NCI-H526 treated with DMSO at 0.1 percent for 48 hours (cell line): ENCODE results near the gene TM9SF2.
A peak's percentile ranks its signal among the peaks of the same experiment; 100 is the strongest.
"Not testable (repeated sequence)": the region's sequence is repeated elsewhere in the genome, so short reads cannot be mapped to it uniquely, and the experiment has no call there.

ENCODE experiments used
- DNase-seq: peaks from one replicate; lab custom pipeline; 2025; lab: John Stamatoyannopoulos, UW

The TM9SF2 gene

GRCh38 chr13:99501184-99501847 is at the start of gene TM9SF2:
TM9SF2 (plus strand) TSS chr13:99501472; CDS start chr13:99501607, 135 bp downstream.
- peak; percentile 99 for DNase-seq

DNA sequence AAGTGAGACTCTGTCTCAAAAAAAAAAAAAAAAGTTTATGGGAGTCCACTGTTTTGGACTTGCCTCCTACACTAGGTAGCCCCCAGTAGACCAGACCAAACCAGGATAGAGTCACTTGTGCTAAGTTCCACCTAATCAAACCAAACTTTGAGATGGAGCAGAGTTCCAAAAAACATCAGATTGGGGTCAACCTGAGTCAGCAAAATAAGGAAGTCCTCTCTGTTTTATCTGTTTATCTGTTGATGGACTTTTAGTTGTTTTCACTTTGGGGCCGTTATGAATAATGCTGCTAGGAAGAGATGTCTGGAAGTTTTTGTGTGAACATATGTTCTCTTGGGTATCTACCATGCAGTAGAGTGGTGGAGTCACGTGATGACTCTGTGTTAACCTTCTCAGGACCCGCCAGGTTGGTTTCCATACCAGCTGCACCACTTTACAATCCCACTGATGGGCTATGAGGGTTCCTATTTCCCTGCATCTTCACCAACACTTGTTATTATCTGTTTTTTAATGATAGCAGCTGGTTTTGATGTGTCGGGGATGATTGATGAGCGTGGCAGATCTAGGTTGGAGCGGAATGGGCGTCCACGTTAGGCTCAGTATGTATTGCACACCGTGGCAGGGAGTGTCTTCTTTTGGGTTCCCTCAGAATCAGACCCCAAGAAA is 46.6 kb upstream of the TM9SF2 start:
- no peak for DNase-seq

DNA sequence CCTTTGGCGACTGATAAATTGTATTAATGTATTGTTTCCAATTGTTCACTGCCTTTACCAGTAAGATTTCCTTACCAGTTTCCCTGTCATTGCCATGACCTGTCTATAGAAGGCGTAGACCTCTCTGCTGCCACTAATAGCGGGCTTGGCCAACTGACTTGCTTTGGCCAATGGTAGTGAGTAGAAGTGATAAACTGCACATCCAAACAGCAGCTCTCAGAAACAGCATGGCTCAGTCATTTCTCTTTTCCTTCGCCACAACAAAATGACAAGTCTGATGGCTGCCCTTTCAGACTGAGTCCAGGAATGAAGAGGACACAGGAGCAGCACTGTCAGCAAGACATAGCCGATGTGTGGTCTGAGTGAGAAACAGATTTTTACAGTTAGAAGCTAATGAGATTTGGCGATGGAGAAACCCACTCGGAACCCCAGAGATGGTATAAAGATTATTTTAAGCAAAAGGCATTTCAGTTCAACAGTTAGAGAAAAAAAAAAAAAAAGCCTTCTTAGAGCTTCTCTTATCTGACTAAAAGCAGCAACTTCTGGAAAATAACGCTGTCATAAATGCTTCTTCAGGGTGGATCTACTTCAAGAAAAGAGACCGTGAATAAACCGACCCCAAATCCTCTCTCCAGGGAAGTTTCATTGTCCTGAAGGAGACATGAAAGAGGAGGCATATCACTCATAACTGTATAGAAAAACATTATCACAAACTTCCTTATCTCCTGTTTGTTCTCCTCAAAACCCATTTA is 42.0 kb upstream of the TM9SF2 start:
- no peak for DNase-seq

DNA sequence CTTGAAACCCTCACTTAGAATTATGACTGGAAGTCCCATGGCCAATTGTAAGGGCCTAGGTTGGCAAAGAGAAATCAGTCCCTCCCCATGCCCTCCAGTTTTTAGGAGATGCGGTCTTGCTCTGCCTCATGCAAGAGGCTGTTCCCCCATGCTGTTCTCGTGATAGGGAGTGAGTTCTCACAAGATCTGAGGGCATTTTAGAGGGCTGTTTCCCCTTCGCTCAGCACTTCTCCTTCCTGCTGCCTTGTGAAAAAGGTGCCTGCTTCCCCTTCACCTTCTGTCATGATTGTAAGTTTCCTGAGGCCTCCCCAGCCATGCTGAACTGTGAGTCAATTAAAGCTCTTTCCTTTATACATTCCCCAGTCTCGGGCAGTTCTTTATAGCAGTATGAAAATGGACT is 40.5 kb upstream of the TM9SF2 start:
- not testable (repeated sequence) for DNase-seq

DNA sequence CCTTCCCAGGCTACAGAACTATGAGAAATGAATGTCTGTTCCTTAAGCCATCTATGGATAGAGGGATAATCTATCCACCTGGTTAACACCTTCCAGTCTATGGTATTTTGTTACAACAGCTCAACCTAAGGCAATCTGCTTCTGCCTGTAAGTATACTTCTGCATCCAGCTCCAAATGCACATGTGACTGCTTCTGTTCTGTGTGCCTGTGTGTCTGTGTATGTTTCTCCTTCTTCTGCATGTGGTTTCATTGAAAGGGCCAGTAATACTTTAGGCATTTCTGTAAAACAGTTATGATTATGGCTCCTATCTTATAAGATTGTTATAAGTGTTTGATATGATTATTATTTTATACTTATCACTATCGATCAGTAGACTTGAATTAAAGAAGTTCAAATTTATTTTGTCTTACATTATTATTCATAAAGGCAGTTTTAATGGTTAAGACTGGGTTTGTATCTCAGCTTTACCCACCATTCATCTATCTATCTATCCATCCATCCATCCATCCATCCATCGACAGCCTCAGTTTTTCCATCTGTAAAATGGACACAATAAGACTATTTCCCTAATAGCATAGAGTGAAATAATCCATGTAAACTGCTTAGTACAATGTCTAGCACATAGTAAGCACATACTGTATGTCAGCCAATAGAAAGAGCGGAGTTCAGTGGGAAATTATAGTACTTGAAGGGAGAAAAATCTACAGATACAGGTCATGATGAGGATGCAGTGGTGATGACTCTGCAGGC is 37.5 kb upstream of the TM9SF2 start:
- no peak for DNase-seq

DNA sequence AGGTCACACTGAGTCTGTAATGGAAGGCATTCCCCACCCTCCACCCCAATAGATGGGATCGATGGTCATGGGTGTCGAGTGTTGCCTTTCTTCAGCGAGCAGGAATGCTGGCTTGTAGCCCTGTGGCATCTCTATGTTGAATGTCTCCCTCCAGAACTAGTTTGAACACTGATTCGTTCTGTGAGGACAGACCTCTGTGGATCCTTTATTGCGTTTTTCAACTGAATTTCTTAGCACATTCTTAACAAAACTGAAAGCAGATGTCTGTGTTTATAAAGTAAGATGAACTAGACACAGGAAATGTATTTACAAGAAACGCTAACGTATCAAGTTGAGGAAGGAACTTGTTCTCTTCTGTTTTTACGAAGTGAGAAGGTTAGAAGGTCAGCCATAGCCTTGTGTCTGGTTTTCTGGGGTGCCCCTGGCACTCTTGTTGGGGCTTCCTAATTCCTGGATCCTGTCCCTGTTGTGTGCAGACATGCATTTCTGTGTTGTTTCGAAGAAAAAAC is 36.8 kb upstream of the TM9SF2 start:
- no peak for DNase-seq

DNA sequence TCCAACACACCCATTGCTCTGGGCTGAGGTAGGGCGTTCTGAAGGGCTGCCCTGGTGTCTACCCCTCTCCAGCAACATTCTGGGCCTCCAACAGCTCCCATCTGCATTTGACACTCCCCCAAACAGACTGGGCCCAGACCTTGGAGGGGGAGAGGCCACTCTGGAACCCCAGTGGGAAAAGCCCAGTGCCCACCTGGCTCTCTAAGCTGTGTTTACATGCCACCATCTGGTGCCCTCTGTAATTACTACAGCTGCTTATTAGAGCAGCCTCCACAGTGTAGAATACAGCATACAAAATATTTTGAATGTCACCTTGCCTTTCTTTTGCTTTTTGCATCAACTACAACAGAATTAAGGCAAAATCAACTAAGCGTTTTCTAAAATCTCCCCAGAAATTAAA is 35.8 kb upstream of the TM9SF2 start:
- no peak for DNase-seq

DNA sequence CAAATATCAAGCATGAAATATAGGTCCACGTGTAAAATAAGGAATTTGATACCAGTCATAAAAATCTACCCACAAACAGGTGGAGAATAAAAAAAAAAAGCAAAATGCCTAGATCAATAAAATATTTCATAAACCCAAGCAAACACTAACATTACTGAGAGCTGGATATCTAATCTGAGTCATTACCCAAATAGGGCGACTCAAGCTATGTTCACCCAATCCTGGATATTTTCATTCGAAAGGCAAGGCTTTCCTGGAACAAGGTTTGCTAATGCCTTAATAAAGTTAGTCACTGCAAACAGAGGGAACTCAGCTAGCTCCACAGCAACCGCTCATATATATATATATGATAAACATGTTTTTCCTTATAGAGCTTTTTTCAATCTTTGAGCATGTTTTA is 33.5 kb upstream of the TM9SF2 start:
- DNase-seq, result no peak

DNA sequence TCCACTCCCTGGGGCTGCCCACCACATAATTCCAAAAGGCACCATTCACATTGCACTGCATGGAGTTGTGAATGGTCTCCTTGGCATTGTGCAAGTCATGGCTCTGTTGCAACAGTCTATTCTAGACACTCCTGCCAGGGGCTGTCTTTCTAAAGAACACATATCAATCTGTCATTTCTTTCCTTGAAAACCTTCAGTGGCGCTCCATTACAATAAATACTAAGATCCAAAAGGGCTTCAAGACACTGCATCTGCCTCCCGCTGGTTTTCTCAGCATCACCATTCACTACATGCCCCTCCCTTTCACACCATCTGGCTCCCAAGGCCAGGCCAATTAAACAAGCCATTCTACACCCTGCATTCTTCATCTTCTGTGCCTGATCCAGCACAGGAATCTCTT is 32.2 kb upstream of the TM9SF2 start:
- DNase-seq, result no peak

- no peak for DNase-seq
Observed at GRCh38 chr13:99470027-99470426, 31.2 kb upstream of the TM9SF2 start.

DNA sequence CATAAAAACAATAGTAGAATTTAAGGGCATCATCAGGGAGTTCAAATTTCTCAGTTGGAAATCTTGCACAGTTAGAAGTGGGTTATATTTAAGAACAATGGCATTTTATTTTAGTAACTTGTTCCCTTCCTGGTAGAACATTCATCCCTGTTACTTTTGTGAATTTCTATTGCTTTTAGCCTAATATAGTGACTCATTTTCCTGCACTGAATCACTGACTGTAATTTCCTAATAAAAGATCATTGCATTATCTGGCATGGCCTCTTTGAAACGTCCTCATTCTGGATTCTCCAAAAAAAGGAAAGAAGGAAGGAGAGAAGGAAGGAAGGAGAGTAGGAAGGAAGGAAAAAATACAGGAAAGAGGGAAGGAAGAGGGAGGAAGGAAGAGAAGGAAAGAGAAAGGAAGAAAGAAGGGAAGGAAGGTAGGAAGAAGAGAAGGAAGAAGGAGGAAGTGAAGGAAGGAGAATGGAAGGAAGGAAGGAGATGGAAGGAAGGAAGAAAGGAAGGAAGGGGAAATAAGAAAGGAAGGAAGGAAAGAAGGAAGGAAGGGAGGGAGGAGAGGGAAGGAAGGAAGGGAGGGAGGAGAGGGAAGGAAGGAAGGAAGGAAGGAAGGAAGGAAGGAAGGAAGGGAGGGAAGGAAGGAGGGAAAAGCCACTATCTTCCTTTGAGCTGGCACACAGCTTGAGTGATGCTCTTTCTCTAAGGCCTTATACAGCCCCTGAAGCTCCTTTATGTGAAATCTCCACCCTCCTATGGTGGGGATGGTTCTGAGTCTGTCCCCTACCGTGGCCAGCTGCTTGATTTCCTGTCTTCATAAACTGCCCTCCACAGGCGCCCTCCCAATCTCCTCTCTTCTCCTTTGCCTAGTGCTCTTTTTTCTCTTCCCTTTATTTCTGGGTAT is 29.8 kb upstream of the TM9SF2 start:
- no peak for DNase-seq

DNA sequence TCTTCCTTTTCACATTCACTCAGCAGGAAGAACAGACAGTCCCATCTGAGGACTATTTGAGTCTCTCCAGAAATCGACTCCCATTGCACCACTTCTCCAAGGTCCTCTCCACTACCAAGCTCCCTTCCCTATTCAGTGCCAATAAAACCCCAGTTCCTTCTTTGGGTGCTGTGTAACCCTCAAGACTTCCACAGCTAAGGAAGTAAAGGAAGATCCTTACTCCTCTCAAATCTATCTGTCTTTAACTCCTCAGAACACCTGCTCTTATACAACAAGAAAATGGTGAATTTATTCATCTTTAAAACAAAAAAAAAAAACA is 29.2 kb upstream of the TM9SF2 start:
- no peak for DNase-seq

DNA sequence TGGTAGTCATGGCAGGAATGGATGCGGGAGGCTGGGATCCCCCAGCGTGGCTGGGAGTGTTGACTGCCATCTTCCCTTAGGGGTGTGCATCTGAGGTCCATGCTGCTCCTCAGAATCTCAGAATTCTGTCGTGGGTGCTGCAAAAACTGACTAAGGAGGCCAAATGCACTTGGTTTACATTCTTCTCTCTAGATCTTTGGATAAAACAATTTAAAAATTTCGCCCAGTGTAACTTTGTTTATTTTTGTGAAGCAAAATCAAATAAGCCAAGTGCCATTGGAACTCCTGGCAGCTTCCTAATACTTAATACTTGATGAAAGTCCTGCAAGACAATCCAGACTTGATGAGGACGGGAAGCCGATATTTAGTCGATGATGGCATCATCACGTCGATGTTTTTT is 27.8 kb upstream of the TM9SF2 start:
- DNase-seq, result no peak

DNA sequence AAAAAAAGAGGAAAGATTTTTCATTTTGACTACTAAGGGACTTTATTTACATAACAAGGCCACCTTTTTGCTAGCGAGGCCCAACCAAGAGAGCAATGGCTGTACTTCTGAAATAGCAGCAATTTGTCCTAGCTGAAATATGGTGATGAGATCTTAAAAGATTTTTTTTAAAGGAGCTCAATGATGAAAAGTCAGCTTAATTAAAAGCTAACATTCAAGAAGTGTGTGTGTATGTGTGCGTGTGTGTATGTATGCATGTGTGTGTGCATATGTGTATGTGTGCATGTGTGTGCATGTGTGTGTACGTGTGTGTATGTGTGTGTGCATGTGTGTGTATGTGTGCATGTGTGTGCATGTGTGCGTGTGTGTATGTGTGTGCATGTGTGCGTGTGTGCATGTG is 24.6 kb upstream of the TM9SF2 start:
- no peak for DNase-seq

GRCh38 chr13:99477493-99477892 is 23.8 kb upstream of the TM9SF2 start:
- no peak for DNase-seq

- DNase-seq, result no peak
Observed at GRCh38 chr13:99481366-99481765, 19.9 kb upstream of the TM9SF2 start.

DNA sequence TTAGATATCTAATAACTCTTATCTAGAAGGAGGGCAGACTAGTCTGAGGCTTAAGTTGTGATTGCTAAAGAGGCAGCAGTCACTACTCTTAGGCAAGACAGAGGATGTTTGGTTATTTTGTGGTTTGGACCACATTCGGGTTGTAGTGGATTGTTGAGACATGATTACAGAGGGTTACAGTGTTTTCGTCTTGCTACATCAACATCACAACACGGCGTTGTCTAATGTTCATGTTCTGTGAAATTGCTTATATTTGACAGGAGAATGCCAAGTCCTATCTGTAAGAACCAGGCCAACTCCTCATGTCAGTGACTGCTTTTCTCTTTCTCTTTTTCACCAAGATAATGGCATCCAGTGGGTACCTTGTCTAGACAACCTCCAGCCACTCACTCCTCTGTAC is 16.8 kb upstream of the TM9SF2 start:
- DNase-seq, result no peak

- DNase-seq, result no peak
Observed at GRCh38 chr13:99486996-99487395, 14.3 kb upstream of the TM9SF2 start.

DNA sequence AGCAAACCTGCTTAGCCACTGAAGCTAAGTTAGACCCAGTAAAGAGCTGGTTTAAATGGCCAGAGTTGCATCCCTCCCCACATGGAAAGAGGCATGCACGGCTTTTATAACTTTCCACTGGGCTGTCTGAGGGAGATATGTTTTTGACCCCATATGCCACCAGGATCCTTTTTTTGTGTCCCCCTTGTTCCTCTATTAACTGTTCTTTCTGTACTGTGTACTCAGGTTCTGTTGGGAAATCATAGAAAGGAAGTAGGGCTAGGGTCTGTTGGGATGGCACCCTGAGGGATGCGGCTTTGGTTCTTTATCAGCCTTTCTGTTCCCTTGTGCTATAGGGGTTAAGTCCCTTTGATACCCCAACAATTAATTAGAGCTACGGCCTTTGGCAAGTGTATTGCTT is 12.2 kb upstream of the TM9SF2 start:
- no peak for DNase-seq

- DNase-seq, result not testable (repeated sequence)
Observed at GRCh38 chr13:99491750-99492149, 9.5 kb upstream of the TM9SF2 start.

DNA sequence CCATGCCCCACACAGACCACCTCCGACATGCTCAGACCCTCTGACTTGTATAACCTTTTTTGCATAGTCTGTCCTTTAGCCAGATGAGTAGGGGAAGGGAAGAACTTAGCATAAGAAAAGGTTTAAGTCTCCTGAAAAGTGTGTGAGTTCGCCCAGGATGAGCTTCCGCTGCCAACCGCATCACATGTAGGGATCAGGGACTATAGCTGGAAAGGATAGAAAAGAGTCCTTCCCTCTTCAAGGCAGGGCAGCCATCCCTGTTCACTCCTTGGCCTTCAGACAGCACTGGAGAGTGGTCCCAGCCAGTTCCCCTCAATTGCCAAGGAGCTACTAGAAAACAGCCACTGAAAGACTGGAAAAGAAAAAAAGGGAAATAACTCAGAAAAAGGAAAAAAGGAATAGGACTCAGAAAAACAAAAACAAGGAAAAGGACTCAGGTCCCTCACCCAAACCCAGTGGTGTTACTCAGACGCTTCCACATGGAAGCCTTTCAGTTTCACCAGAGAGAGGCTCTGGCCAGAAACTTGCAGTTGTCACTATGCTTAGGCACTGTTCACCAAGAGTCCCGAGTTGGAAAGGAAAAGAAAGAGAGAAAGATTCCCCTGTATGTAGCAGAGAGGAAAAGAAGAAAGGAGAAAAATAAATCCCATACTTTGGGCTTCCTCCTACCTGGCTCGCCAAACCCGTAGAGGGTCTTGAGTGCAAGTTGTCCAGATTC is 5.6 kb upstream of the TM9SF2 start:
- DNase-seq, result no peak
